Activated T-helper 1 cell treated with Interleukin-2 at 50 U/mL for 16 hours (primary cell): ENCODE data around the gene TEX101.
A peak's percentile ranks its signal among the peaks of the same experiment; 100 is the strongest.
"Not testable (repeated sequence)": the region's sequence is repeated elsewhere in the genome, so short reads cannot be mapped to it uniquely, and the experiment has no call there.

ENCODE experiments used
- DNase-seq: peaks from one replicate; pipeline ENCODE4 v3.0.0-alpha.2; 2020; ENCODE audit warnings: low read depth

TEX101 gene

DNA sequence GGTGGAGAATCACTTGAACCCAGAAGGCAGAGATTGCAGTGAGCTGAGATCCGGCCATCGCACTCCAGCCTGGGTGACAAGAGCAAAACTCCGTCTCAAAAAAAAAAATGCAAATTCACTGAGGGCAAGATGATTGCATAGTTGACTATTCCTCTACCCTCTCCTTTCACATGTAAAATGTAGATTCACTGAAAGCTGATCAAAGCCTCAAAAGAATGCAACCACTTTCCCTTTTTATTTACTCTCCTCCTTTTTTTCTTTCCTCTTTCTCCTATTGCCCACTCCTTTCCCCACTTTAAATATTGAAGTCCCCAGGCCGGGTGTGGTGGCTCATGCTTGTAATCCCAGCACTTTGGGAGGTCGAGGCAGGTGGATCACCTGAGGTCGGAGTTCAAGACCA is 6.3 kb downstream of the TEX101 start:
- no peak for DNase-seq

GRCh38 chr19:43422000-43422688 is 7.5 kb downstream of the TEX101 start:
- no peak for DNase-seq

DNA sequence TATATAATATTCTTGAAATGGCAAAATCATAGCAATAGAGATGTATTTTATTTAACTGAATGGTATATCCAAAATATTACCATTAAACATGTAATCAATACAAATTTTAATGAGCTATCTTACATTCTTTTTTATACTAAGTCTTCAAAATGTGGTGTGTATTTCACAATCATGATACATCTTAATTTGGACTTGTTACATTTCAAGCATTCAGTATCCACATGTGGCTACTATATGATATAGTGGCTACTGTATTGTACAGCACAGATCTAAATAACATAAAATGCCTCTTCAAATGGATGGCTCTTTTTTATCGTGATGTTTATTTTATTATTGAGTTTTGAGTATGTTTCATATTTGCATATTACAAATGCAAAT is 8.0 kb downstream of the TEX101 start:
- DNase-seq: no peak

GRCh38 chr19:43423779-43424178 is 9.1 kb downstream of the TEX101 start:
- DNase-seq: no peak

DNA sequence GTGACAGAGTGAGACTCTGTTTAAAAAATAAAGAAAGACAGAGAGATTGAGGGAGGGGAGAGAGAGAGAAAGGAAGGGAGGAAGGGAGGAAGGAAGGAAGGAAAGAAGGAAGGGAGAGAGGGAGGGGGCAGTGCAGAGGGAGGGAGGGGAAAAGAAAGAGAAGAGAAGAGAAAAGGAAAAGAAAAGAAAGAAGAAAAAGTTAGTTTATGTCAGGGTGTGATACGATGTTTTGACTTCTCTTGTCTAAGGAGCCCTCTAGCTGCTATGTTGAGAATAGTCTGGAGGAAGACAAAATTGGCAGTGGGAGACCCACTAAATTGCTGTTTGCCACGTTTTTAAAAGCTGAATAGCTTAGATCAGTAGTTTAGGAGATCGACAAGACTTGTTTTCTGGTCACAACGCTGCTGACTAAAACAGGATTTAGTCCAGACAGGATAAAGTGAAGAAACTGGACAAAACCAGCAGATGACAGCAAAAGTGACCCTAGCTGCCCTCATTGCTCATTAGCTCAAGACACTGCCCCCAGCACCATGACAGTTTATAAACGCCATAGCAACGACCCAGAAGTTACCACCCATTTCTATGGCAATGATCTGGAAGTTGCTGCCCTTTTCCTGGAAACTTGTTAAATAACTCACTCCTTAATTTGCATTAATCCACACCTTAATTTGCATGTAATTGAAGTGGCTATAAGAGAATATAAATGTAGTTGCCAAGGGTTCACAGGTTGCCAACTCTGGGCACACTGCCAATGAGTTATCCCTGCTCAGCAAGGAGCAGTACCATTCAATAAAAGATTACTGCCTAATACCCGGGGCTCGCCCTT is 11.1 kb downstream of the TEX101 start:
- no peak for DNase-seq

DNA sequence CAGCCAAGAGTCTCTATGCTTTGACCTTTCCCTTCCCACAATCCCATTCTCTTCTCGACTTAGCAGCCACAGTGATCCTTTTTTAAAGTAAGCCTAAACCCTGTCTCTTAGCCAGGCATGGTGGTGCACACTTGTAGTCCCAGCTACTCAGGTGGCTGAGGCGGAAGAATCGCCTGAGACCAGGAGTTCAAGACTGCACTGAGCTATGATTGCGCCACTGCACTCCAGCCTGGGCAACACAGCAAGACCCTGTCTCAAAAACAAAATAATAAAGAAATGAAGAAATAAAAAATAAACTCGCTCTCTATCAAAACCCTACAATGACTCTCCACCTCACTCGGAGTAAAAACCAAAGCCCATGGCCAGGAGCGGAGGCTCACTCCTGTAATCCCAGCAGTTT is 14.7 kb downstream of the TEX101 start:
- no peak for DNase-seq

GRCh38 chr19:43430142-43430710 is 15.5 kb downstream of the TEX101 start:
- DNase-seq: no peak

GRCh38 chr19:43430976-43431375 is 16.3 kb downstream of the TEX101 start:
- no peak for DNase-seq

DNA sequence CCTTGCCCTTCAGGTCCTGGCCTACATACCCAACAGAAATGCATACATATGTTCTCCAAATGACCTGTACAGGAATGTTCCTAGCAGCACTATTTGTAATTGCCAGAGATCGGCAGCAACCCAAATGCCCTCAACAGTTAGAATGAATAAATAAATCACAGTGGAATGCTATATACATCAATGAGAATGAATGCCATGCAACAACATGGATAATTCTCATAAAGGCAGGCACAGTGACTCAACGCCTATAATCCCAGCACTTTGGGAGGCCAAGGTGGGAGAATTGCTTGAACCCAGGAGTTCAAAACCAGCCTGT is 18.6 kb downstream of the TEX101 start:
- no peak for DNase-seq

GRCh38 chr19:43433689-43434088 is 19.0 kb downstream of the TEX101 start:
- no peak for DNase-seq

DNA sequence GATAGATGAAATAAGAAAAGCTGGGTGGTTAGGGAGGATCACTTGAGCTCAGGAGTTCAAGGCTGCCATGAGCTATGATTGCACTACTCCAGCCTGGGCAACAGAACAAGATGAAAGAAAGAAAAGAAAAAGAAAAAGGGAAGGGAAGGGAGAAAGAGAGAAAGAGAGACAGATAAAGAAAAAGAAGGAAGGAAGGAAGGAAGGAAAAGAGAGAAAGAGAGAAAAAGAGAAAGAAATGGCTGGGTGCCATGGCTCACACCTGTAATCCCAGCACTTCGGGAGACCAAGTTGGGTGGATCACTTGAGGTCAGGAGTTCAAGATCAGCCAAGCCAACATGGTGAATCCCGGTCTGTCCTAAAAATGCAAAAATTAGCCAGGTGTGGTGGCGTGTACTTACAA is 21.1 kb downstream of the TEX101 start:
- DNase-seq: no peak

DNA sequence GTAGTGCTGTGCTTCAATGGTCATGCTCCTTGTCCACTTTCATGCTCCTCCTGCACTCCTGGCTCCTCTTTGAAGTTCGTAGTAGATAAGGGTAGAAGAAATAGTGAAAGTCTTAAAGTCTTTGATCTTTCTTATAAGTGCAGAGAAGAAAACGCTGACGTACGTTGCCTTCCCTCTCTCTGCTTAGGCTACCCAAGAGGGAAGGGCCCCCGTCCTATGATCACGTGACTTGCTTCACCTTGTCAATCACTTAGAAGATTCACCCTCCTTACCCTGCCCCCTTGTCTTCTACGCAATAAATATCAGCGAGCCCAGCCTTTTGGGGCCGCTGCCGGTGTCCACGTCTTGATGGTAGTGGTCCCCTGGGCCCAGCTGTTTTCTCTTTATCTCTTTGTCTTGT is 22.6 kb downstream of the TEX101 start:
- not testable (repeated sequence) for DNase-seq

DNA sequence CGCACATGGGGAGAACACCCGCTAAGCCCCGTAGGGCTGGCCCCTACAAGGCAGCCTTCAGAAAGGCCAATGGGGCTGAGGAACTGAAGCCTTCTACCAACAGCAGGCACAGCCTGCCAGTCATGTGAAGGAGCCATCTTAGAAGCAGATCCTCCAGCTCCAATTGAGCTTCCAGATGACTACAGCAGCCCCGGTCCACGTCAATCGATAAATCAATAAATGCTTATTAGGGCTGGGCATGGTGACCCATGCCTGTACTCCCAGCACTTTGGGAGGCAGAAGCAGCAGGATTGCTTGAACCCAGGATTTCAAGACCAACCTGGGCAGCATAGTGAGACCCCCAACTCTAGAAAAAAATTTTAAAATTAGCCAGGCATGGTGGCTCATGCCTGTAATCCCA is 23.0 kb downstream of the TEX101 start:
- DNase-seq: no peak

DNA sequence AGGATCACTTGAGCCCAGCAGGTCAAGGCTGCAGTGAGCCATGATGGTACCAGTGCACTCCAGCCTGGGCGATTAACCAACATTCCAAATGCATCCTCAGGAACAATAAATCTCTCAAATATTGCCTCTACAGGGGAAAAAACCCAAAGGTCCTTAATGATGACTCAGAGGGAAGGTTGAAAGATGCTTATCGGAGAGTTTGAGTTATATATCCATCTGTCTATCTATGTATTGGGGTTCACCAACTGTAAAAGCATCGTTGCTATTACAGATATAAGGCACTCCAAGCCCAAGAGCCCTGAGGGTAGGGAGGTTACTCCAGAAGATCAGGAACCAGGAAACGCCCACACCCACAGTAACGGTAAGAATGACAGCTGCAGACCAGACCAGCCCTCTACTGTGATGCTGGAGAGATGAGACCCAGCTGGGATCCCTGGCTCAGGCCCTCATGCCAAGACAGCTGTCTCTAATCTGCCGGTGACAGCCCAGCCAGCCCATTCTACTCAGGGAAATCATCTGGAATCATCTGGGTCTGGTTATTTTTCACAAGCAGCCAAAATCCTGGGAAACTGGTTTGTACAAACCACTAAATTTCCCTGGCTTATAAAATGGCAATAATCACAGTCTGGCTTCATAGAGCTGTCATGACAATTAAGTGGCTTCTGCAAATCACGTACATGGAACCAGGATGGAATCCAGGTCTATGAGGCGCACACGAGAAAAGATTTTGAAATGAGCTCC is 23.8 kb downstream of the TEX101 start:
- no peak for DNase-seq

DNA sequence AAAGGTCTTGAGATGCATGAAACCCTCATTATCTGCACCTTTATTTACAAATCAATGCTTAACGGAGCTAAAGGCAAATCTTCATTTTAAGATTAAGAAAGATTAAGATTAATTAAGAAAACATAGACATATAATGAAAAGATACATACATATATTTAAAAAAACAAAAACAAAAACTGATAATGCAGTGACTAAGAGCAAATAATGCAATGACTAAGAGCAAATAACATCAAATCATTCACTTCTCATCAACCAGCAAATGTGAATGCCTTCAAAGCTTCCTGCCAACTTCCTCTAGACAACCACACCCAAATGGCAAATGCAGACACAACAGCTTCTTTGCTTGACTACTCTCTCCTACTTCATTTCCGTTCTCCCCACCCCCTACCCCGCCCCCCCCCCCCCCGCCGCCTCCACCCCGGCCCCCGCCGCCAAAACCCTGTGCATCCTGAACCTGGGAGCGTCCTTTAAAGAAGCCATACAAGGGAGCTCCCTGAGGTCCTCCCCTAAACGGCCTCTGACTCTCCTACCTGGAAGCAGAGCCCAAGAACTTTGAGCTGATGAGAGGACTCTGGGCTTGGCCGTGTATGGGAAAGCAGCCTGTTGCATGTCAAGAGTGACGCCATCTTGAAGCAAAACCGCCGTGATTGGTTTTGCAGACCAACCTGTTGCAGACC is 24.5 kb downstream of the TEX101 start:
- peak; percentile 12 for DNase-seq

- DNase-seq: no peak
These were observed 25.0 kb downstream of the TEX101 start for GRCh38 chr19:43439709-43440063.

DNA sequence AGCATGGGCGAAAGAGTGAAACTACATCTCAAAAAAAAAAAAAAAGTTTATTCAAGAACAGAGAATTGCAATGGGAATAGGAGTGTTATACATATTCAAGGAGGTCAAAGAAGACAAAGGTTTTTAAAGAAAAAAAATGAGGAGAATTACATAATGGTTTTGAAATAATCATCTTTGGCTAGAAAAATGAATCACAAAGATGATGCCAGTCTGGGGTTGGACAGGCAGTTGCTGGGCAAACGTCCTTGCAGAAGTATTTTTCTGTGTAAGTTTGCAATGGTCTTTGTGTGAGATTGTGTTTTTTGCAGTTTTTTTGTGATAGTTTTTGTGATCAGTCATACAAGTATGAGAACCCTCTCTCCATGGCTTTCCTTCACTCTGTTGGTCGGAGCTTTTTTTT is 27.0 kb downstream of the TEX101 start:
- no peak for DNase-seq

DNA sequence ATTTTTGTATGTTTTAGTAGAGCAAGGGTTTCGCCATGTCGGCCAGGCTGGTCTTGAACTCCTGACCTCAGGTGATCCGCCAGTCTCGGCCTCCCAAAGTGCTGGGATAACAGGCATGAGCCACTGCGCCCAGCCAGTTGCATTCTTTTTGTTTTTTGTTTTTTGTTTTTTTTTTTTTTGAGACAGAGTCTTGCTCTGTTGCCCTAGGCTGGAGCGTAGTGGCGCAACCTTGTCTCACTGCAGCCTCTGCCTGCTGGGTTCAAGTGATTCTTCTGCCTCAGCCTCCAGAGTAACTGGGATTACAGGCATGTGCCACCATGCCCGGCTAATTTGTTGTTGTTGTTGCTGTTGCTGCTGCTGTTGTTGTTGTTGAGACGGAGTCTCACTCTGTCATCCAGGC is 29.4 kb downstream of the TEX101 start:
- not testable (repeated sequence) for DNase-seq

- no peak for DNase-seq
These were observed 30.0 kb downstream of the TEX101 start for GRCh38 chr19:43444531-43445287.

- no peak for DNase-seq
These were observed 30.7 kb downstream of the TEX101 start for GRCh38 chr19:43445426-43445825.

GRCh38 chr19:43446746-43447489 is 32.2 kb downstream of the TEX101 start:
- DNase-seq: peak; percentile 71
